ENCODE results near the gene ACSL1.

- TF ChIP-seq CTCF (IDR thresholded peaks at IDR 0.05), result no peak
- TF ChIP-seq POLR2A (IDR thresholded peaks at IDR 0.05), result no peak
These were observed 10.5 kb downstream of the ACSL1 start for GRCh38 chr4:184815046-184815877.

Measured in uterus (tissue), 2 donors.